Neural progenitor cell (in vitro differentiated cells): ENCODE measurements around the gene KRT73. TPM values are rescaled to one million over a fixed set of nuclear protein-coding genes. Genes with fewer than 3 reads are reported as not detected.

Experiments
- DNase-seq: peaks from one replicate; pipeline ENCODE4 v3.0.0-alpha.2; 2016; ENCODE audit warnings: low spot score
- H2AFZ ChIP-seq: fragments of 200-600 bp; sonication (generic); replicated peaks from 2 replicates; pipeline ENCODE4 v1.6.1; 2016; ENCODE audit warnings: antibody characterized with exemption
- H3F3A ChIP-seq: fragments of 200-600 bp; sonication (generic); 2 replicates; pipeline ENCODE4 v1.6.1; 2016; ENCODE audit warnings: antibody characterized with exemption, low read depth
- H3K27ac ChIP-seq: fragments of 200-600 bp; sonication (generic); 2 replicates; pipeline ENCODE4 v1.5.1; 2016; ENCODE audit warnings: mild to moderate bottlenecking
- H3K27me3 ChIP-seq: fragments of 200-600 bp; sonication (generic); 2 replicates; pipeline ENCODE4 v1.6.1; 2016; ENCODE audit warnings: mild to moderate bottlenecking, moderate library complexity
- H3K36me3 ChIP-seq: fragments of 200-600 bp; sonication (generic); 2 replicates; pipeline ENCODE4 v1.5.1; 2016
- H3K4me1 ChIP-seq: fragments of 200-600 bp; sonication (generic); 2 replicates; pipeline ENCODE4 v1.6.1; 2016; ENCODE audit warnings: mixed run types
- H3K4me2 ChIP-seq: fragments of 200-600 bp; sonication (generic); 2 replicates; pipeline ENCODE4 v1.6.1; 2016
- H3K4me3 ChIP-seq: fragments of 200-600 bp; sonication (generic); 2 replicates; pipeline ENCODE4 v1.5.1; 2016
- H3K79me2 ChIP-seq: fragments of 200-600 bp; sonication (generic); 2 replicates; pipeline ENCODE4 v1.6.1; 2016; ENCODE audit warnings: low read depth
- H3K9ac ChIP-seq: fragments of 200-600 bp; sonication (generic); 2 replicates; pipeline ENCODE4 v1.6.1; 2016
- H3K9me3 ChIP-seq: fragments of 200-600 bp; sonication (generic); 2 replicates; pipeline ENCODE4 v1.5.1; 2016; ENCODE audit warnings: low read depth
- H4K20me1 ChIP-seq: fragments of 200-600 bp; sonication (generic); 2 replicates; pipeline ENCODE4 v1.6.1; 2016; ENCODE audit warnings: low read depth
- H3K27ac Mint-ChIP-seq: 3 replicates; pipeline ENCODE4 v1.8.0; 2021; ENCODE audit warnings: mixed read lengths
- H3K27me3 Mint-ChIP-seq: 2 replicates; pipeline ENCODE4 v1.8.0; 2022; ENCODE audit warnings: low read depth, mild to moderate bottlenecking, inconsistent platforms, moderate library complexity, mixed read lengths; ENCODE audit not compliant: insufficient read depth
- H3K36me3 Mint-ChIP-seq: 3 replicates; pipeline ENCODE4 v1.8.0; 2021; ENCODE audit warnings: mixed read lengths
- H3K4me1 Mint-ChIP-seq: 3 replicates; pipeline ENCODE4 v1.8.0; 2021; ENCODE audit warnings: mixed read lengths
- H3K4me3 Mint-ChIP-seq: 3 replicates; pipeline ENCODE4 v1.8.0; 2021; ENCODE audit warnings: mild to moderate bottlenecking, moderate library complexity, mixed read lengths
- H3K9me3 Mint-ChIP-seq: 3 replicates; pipeline ENCODE4 v1.8.0; 2020; ENCODE audit warnings: mixed read lengths
- CTCF ChIP-seq: fragments of 200-600 bp; sonication (generic); IDR thresholded peaks from 2 replicates; pipeline ENCODE4 v1.5.1; 2017; ENCODE audit warnings: antibody characterized with exemption, mild to moderate bottlenecking
- EZH2 ChIP-seq: fragments of 200-600 bp; sonication (generic); IDR thresholded peaks from 2 replicates; pipeline ENCODE4 v1.6.1; 2017; ENCODE audit warnings: antibody characterized with exemption, mild to moderate bottlenecking, moderate library complexity
- EZH2phosphoT487 ChIP-seq: fragments of 200-600 bp; sonication (generic); IDR thresholded peaks from 2 replicates; pipeline ENCODE4 v1.6.1; 2017; ENCODE audit warnings: antibody characterized with exemption
- total RNA-seq: library from RNA; depleted of rRNA; stranded (reverse); fragments of >200 nt; gene quantifications from 2 replicates; pipeline ENCODE4 v1.2.3, GENCODE V29; 2015; ENCODE audit warnings: low replicate concordance

The KRT73 gene
- total RNA-seq, 1 donor from 2014 or later, result not detected

GRCh38 chr12:52637299-52637698 is 18.9 kb upstream of the KRT73 start:
- no peak for DNase-seq
- Histone ChIP-seq H3K4me3 (no peak overlapping the region), H3K9ac (no peak overlapping the region), H3K4me2 (no peak overlapping the region), H2AFZ (no peak overlapping the region), H3K79me2 (no peaks in the 10 kb centered on the region), H3K27ac (no peak overlapping the region), H3K4me1 (no peaks in the 10 kb centered on the region), H3K27me3 (peaks cover 8% of the 10 kb centered on the region), H3K36me3 (no peaks in the 10 kb centered on the region), H3F3A (no peaks in the 10 kb centered on the region), H3K9me3 (no peaks in the 10 kb centered on the region), H4K20me1 (no peaks in the 10 kb centered on the region)
- Mint-ChIP-seq H3K4me1 (peaks cover 2% of the 10 kb centered on the region), H3K4me3 (no peak overlapping the region), H3K27me3 (peaks cover 7% of the 10 kb centered on the region), H3K27ac (no peak overlapping the region), H3K9me3 (no peaks in the 10 kb centered on the region), H3K36me3 (no peaks in the 10 kb centered on the region)
- no peak for TF ChIP-seq CTCF
- TF ChIP-seq EZH2phosphoT487, result no peak
- TF ChIP-seq EZH2, result no peak

GRCh38 chr12:52636592-52637258 is 18.4 kb upstream of the KRT73 start:
- no peaks in the 10 kb centered on the region for H3K36me3 Mint-ChIP-seq
- H3K4me1 Mint-ChIP-seq, result peaks cover 2% of the 10 kb centered on the region
- H3F3A ChIP-seq, result no peaks in the 10 kb centered on the region

GRCh38 chr12:52636189-52636588 is 17.8 kb upstream of the KRT73 start:
- H3K27me3 Mint-ChIP-seq, result peaks cover 7% of the 10 kb centered on the region
- DNase-seq, result no peak
- H4K20me1 ChIP-seq, result no peaks in the 10 kb centered on the region

More at GRCh38 chr12:52636592-52637258, 18.4 kb upstream of the KRT73 start:
- H4K20me1 ChIP-seq, result no peaks in the 10 kb centered on the region
- H3K36me3 ChIP-seq, result no peaks in the 10 kb centered on the region
- Mint-ChIP-seq H3K4me3 (no peak overlapping the region), H3K9me3 (no peaks in the 10 kb centered on the region), H3K27me3 (peaks cover 7% of the 10 kb centered on the region), H3K27ac (no peak overlapping the region)
- H3K79me2 ChIP-seq, result no peaks in the 10 kb centered on the region
- H3K4me3 ChIP-seq, result no peak overlapping the region
- H3K4me2 ChIP-seq, result no peak overlapping the region
- H2AFZ ChIP-seq, result no peak overlapping the region
- H3K9me3 ChIP-seq, result no peaks in the 10 kb centered on the region
- no peak overlapping the region for H3K9ac ChIP-seq
- no peak overlapping the region for H3K27ac ChIP-seq
- TF ChIP-seq CTCF (no peak), EZH2phosphoT487 (no peak), EZH2 (no peak)
- H3K4me1 ChIP-seq, result no peaks in the 10 kb centered on the region
- DNase-seq, result no peak
- H3K27me3 ChIP-seq, result peaks cover 8% of the 10 kb centered on the region

GRCh38 chr12:52634266-52635056 is 16.1 kb upstream of the KRT73 start:
- Mint-ChIP-seq H3K27ac (no peak overlapping the region), H3K9me3 (no peaks in the 10 kb centered on the region), H3K27me3 (peaks cover 5% of the 10 kb centered on the region), H3K36me3 (no peaks in the 10 kb centered on the region), H3K4me1 (peaks cover 2% of the 10 kb centered on the region), H3K4me3 (no peak overlapping the region)
- Histone ChIP-seq H3F3A (no peaks in the 10 kb centered on the region), H4K20me1 (no peaks in the 10 kb centered on the region), H3K9ac (no peak overlapping the region), H3K27ac (no peak overlapping the region), H2AFZ (no peak overlapping the region), H3K4me3 (no peak overlapping the region), H3K9me3 (no peaks in the 10 kb centered on the region), H3K79me2 (no peaks in the 10 kb centered on the region), H3K4me1 (no peaks in the 10 kb centered on the region), H3K4me2 (no peak overlapping the region), H3K36me3 (no peaks in the 10 kb centered on the region), H3K27me3 (peaks cover 8% of the 10 kb centered on the region)
- DNase-seq, result no peak
- no peak for TF ChIP-seq EZH2

More at GRCh38 chr12:52636189-52636588, 17.8 kb upstream of the KRT73 start:
- H3K4me3 ChIP-seq, result no peak overlapping the region
- peaks cover 2% of the 10 kb centered on the region for H3K4me1 Mint-ChIP-seq
- H3F3A ChIP-seq, result no peaks in the 10 kb centered on the region
- no peak overlapping the region for H3K4me2 ChIP-seq
- no peak for TF ChIP-seq EZH2
- H3K27ac Mint-ChIP-seq, result no peak overlapping the region
- no peaks in the 10 kb centered on the region for H3K9me3 ChIP-seq
- H3K36me3 Mint-ChIP-seq, result no peaks in the 10 kb centered on the region
- no peaks in the 10 kb centered on the region for H3K9me3 Mint-ChIP-seq
- no peak overlapping the region for H3K27ac ChIP-seq
- H3K79me2 ChIP-seq, result no peaks in the 10 kb centered on the region
- H3K4me3 Mint-ChIP-seq, result no peak overlapping the region
- H3K9ac ChIP-seq, result no peak overlapping the region
- H3K27me3 ChIP-seq, result peaks cover 8% of the 10 kb centered on the region
- no peaks in the 10 kb centered on the region for H3K36me3 ChIP-seq
- no peak overlapping the region for H2AFZ ChIP-seq
- no peaks in the 10 kb centered on the region for H3K4me1 ChIP-seq
